GM21360 (cell line): ENCODE results near the gene EHBP1.
A peak's percentile ranks its signal among the peaks of the same experiment; 100 is the strongest.
"Not testable (repeated sequence)": the region's sequence is repeated elsewhere in the genome, so short reads cannot be mapped to it uniquely, and the experiment has no call there.

Source experiments
- ATAC-seq: cut with Tn5 transposase; IDR thresholded peaks from one replicate; pipeline ENCODE4 v1.9.1; 2021; ENCODE audit warnings: mild to moderate bottlenecking, moderate library complexity; ENCODE audit not compliant: unreplicated experiment

The EHBP1 gene

DNA sequence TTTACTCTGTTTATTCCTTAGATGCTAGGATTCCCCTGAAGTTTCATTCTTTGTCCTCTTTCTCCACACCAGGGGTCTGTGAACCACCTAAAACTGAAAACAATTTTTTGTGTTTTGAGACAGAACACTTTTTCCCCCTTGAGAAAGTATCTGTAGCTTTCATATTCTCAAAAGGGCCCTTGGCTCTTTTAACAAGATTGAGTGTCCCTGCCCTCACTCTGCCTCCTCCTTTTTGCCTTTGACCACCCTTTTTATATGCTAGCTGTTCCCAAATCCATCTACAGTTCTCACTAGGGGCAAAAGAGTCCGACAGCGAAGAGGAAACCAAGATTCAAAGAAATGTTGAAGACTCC, 883 bp upstream of the EHBP1 start:
- ATAC-seq = no peak

DNA sequence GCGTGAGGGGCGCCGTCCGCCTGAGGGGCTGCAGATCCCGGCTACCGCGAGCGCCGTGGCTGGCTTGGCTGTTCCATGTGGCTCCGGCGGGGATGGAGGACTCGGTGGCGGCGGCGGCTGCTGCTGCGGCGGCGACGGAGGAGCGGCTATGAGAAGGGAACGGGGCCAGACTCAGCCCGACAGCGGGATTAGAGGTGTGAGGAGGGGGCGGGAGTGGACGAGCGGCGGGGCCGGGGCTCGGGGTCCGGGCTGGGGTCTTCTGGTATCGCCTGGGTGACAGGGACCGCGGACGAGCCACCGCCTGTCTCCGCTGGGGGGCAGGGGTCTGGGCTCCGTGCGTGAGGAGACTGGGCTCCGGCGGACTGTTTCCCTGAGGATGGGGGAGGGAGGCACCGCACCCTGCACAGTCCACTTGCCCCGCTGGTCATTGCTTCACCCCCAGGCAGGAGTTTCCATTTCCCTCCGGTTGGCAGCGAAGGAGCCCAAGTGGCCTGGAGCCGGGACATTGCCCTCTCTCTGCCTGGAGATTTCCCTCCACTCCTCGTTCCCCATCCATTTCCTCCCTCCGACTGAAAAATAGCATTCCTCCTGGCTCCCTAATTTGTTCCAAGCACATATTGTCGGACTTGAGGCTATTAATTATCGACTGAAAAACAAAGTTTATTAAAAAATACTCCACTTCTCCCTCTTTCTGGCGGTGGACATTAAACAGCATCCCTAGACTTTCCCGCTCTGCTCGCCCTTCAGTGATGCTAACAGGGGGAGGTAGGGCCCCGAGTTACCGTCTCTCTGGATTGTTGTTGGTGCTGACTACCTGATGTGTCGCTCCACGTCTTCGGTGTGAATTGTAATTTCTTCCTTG, 577 bp downstream of the EHBP1 start:
- ATAC-seq = peak; percentile 3

DNA sequence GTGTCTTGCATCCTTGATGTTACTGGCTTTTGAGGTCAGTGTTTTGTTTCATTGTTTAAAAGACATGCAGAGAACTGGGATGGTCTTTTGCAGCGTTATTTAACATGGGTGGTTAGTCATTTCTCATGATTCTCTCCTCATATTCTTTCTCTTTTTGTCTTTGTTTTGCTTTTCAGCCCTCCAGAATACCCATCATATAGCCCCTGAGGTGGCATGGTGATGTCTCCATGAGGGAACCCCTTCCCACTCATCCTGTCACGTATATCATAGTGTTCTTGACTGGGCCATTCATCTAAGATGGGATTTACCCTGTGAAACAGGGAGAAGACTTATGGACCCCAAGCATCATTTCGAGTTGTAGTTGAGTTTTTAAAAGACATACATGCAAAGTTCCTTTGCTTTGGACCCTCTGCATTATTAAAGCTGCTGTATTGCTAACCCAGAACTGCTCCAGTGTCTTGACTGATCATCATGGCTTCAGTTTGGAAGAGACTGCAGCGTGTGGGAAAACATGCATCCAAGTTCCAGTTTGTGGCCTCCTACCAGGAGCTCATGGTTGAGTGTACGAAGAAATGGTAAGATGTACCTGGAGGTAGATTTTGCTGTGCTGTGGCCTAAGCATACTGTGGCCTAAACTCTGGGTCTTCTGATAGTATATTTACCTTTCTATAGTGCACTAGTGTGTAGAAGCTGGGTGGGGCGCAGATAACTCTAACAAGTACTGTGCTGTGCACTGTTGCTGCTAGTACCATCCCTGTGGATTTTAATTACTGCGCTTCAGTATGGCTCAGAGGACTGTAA, 1.4 kb downstream of the EHBP1 start:
- no peak for ATAC-seq

DNA sequence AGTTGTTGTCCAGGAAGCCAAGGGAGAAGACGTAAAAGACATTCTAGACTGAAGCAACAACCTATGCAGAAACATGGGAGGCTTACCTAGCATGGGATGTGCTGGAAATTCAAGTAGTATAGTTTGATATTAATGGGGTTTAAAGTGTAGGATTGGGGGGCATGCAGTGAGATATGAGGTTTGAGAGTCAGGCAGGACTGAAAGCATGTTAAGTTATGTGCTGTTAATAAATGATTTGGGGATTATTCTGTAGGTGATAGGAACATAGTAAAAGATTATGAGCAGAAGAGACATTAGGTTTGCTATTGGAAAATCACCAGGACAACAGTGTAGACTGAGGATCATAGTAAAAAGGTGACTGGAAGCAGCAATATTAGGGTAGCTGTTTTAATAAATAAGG, 3.2 kb downstream of the EHBP1 start:
- ATAC-seq = no peak

DNA sequence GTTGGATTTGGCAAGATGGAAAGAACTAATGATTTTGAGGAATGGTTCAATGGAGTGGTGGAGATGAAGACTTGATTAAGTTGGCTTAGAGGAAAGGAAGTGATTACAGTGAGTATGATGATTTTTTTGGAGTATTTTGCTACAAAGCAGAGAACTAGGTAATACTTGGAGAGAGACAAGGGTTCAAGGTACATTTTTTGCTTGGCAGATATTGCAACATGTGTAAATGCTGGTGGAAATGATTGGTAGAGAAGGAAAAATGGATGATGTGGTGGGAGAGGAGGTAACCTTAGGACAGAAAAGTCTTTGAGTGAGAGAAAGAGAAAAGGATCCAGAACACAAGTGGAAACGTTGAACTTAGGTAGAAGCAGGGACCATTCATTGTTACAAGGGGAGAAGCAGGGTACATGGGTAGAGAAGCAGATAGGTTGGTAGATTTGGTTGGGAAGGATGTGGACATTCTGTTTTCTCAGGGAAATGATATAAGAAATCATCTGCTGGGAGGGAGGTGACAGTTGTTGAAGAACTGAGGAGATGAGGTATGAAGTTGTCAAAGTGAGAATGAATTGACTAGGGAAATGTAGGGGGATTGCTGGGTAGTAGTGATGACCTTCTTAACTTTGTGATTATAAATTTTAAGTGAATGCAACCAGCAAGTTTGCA, 6.5 kb downstream of the EHBP1 start:
- no peak for ATAC-seq

DNA sequence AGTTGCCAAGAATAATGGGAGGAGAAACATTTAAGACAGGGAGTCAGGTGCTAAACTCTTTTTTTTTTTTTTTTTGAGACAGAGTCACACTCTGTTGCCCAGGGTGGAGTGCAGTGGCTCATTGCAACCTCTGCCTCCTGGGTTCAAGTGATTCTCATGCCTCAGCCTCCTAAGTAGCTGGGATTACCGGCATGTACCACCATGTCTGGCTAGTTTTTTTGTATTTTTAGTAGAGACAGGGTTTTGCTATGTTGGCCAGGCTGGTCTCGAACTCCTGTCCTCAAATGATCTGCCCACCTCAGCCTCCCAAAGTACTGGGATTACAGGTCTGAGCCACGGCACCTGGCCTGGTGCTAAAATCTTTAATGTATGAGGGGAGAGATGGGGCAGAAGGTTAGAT, 7.7 kb downstream of the EHBP1 start:
- not testable (repeated sequence) for ATAC-seq

DNA sequence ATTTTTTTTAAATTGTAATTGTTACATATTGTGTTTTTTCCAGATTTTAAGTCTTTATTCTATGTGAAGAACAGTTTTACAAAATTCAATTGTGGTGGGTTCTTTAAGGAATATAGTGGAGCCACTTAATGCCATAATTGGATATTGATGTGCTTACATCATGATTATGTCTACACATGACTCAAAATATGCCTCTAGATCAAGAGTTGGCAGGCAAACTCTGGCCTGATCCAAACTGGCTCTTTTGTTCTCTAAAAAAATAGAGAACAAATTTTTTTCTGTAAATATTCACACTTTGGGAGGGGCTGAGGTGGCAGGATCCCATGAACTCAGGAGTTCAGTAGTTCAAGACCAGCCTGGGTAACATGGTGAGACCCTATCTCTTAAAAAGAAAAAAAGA, 8.3 kb downstream of the EHBP1 start:
- ATAC-seq = no peak

DNA sequence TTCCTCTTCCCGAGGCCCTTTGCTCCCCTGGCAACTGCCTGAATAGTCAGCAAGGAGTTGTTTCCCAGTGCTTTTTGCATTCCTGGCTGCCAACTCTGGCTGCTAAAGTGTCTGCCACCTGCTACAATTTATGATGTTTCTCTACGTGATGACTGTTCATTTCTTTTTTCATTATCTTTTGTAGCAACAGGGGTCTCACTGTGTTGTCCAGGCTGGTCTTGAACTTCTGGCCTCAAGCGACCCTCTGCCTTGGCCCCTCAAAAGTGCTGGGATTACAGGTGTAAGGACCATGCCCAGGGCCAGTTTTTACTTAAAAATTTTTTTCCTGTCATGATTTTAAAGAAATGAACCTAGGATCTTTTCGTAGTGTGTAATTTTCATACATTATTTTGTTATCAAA, 11.3 kb downstream of the EHBP1 start:
- ATAC-seq = no peak

DNA sequence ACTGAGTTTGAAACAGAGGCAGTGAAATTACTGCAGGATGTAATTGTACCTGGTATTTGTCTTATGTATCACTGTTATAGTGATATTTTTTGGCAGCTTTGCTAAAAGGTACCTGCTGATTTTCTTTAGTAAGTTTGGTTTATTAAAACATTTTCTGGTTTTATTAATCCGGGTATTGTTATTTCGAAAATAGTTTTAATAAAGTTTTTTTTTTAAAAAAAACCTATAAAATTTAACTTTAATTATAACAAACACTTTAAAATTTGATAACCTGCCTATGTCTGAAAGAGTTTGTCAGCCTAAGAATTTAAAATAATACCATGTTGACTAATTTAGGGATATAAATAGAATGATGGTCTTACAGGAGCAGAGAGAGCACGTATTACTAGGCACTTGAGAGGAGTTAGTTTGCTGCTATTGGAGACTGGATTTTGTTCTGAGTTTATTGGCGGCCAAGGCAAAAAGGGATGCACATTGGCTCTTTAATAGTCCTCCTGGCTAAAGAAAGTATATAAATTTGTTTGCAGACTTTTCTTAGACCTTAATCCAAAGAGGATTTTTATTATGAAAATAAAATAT, 12.1 kb downstream of the EHBP1 start:
- no peak for ATAC-seq

DNA sequence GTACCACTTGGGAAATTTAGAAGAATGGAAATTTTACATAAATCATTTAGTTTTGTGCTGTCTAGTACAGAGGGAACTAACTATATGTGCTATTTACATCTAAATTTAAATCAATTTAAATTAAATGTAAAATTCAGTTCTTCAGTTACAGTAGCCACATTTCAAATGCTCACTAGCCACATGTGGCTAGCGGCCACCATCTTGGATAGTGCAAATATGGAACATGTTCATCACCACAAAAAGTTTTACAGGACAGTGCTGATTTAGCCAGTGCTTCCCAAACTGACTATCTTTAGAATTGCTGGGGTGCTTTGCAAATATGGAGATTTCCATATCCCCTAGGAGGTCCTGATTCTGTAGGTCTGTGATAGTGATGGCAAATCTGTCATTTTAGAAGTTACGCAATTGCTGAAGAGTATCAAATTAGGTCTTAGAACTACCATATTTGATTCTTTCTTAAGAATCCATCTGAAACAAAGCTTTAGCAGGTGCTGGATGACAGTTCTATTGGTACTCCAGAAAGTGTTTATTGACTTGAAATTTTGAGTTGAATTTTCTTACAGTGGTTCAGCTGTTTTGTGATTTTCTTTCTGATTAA, 12.8 kb downstream of the EHBP1 start:
- ATAC-seq = no peak

DNA sequence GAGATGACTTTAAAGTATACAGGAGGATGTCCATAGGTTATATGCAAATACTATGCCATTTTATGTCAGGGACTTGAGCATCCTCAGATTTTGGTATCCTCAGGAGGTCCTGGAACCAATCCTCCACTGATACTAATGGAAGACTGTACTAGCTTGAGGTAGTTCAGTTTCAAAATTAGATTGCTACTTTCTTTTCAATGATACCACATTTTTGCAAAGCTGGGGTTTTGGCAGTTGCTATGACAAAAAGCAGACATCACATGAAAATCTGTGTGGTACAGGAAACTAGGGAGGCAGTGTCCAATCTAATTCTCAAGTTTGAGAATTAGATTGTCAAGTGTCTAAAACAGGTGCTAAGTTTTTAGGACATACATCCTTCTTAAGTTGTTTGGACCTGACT, 14.2 kb downstream of the EHBP1 start:
- ATAC-seq = no peak

DNA sequence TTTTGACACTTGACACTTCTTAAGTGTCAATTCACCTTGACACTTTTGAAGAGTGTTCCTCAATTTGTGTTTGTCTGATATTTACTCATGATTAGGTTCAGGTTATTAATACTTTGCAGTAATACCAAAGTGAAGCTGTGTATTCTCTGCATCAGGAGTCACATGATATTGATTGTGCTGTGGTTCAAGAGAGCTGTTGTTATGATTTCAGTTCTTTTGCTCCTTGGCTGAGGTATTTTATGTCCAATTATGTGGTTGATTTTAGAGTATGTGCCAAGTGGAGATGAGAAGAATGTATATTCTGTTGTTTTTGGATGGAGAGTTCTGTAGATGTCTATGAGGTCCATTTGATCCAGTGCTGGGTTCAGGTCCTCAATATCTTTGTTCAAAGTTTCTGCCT, 17.2 kb downstream of the EHBP1 start:
- ATAC-seq = no peak

DNA sequence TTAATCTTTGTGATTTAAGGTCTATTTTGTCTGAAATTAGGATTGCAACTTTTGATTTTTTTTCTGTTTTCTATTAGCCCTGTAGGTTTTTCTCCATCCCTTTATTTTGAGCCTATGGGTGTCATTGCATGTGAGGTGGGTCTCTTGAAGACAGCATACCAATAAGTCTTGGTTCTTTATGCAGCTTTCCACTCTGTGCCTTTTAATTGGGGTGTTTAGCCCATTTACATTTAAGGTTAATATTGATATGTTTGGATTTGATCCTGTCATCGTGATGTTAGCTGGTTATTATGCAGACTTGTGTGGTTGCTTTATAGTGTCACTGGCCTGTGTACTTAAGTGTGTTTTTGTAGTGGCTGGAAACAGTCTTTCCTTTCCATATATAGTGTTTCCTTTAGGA, 17.7 kb downstream of the EHBP1 start:
- ATAC-seq = no peak

DNA sequence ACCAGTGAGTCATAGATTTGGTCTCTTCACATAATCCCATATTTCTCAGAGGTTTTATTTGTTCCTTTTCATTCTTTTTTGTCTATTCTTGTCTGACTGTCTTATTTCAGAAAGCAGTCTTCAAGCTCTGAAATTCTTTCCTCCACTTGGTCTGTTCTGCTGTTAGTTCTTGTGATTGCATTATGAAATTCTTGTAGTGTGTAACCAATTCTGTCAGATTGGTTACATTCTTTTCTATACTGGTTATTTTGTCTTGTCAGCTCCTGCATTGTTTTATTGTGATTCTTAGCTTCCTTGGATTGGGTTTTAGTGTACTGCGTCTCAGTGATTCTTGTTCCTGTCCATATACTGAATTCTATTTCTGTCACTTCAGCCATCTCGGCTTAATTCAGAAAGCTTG, 18.6 kb downstream of the EHBP1 start:
- no peak for ATAC-seq

DNA sequence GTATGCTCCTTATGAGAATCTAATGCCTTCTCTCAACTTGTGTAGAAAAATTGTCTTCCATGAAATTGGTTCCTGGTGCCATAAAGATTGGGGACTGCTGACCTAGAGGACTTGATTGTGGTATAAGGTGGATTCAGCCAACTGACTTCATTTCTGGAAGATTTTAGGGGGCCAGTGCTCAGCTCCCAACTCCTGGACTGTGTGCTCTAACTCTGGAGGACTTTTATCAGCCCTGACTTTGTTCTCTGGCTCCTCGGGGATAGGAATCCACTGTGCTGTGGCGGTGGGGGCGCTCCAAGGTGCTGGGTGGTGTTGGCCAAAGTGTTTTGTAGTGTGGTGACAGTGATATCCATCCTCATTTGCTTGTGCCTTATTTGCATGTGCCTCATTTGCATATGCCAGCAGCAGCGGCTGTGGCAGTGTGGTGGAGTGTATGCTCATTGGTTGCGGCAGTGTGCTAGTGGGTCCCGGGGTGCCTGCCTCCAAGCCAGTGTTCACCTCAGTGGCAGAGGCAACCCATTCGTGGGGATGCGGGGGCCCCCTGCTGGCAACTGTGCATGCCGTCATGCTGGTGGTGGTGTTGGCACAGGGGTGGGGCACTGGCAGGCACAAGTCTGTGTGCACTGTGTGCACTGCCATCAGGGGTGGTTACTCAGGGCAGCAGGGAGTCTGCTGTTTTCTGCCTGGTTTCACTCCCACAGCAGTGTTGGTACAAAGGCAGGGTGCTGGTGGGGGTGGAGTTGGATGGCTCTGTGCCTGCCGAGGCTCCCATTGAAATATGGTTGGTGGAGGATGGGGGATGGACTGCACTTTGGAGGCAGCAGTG, 19.6 kb downstream of the EHBP1 start:
- ATAC-seq = no peak

DNA sequence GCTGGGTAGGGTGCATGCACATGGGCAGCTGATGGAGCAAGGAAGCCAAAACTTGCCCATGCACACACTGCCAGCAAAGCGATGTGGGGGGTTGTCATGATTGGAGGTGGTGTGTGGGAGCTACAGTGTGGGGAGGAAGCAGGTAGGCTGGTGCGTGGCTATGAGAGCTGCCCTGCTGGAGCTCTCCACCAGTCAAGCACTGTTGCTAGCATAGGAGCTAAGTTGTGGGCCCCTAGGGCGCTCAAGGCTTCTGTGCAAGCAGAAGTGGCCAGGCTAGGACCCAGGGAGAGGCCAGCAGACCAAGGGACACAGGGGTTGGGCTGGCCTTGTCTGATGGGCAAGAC, 20.2 kb downstream of the EHBP1 start:
- no peak for ATAC-seq

DNA sequence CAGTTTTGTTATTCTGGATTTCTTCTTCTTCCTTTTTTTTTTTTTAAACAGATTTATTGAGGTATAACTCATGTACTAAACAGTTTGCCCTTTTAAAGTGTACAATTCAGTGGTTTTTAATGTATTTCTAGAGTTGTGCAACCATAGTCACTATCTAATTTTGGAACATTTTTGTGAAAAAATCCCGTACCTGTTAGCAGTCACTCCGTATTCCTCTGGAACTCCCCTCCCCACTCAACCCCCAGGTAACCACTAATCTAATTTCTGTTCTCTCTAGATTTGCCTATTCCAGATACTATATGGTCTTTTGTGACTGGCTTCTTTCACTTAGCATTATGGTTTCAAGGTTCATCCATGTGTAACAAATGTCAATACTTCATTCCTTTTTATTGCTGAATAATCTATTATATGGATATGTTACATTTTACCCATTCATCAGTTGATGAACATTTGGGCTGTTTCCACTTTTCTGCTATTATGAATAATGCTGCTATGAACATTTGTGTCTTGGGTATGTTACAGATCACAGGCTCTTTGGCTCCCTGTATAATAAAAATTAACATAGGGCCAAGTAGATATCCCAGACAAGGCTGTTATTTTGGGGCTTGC, 21.9 kb downstream of the EHBP1 start:
- no peak for ATAC-seq

DNA sequence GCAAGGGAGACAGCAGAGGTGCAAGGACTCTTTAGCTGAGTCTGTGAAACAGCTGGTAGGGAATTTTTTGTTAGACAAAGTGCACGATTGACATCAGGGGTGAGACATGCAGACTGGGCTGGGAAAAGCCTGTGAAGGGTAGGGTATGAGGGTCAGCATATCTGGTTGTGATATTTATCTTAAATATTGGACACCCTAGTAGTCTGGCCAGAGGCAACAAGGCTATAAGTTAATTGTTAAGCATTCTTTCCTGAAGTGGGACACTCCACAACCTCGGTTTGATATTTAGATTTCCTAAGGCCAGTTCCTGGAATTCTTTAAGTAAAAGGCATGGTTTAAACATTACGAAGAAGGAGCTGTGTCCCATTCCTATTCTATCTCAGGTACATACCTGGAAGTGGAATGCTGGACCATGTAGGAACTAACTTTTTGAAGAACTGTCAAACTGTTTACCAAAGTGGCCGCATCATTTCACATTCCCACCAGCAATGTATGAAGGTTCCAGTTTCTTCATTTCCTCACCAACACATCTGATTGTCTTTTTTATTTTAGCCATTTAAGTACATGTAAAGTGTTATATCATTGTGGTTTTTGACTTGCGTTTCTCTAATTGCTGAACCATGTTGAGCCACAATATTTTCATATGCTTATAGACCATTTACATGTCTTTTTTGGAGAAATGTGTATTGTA, 22.5 kb downstream of the EHBP1 start:
- no peak for ATAC-seq

DNA sequence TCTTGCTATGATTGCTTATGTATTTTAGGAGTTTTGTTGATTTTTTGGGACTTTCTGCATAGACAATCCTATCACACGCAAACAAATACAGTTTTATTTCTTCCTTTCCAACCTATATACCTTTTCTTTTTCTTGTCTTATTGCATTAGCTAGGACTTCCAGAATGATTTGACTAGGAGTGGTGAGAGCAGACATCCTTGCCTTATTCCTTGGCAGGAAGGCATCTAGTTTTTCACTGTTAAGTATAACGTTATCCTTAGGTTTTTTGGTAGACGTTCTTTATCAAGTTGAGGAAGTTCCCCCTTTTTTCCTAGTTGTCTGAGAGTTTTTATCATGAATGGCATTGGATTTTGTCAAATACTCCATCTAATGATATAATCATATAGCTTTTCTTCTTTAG, 25.8 kb downstream of the EHBP1 start:
- no peak for ATAC-seq
